HUES64 (cell line): ENCODE results near the gene KHK.

ENCODE experiments used
- H3K27ac ChIP-seq: 2 replicates; pipeline ENCODE4 v1.7.0; 2013; ENCODE audit warnings: low read depth, low read length, inconsistent platforms
- H3K27me3 ChIP-seq: 2 replicates; pipeline ENCODE4 v1.6.1; 2013; ENCODE audit warnings: mild to moderate bottlenecking, low read length; ENCODE audit not compliant: insufficient read depth
- H3K36me3 ChIP-seq: 2 replicates; pipeline ENCODE4 v1.6.1; 2013; ENCODE audit warnings: mild to moderate bottlenecking, low read length; ENCODE audit not compliant: insufficient read depth
- H3K4me1 ChIP-seq: 2 replicates; pipeline ENCODE4 v1.6.1; 2013; ENCODE audit warnings: mild to moderate bottlenecking, low read length, moderate library complexity; ENCODE audit not compliant: insufficient read depth
- H3K4me3 ChIP-seq: 2 replicates; pipeline ENCODE4 v1.5.1; 2013; ENCODE audit warnings: mild to moderate bottlenecking, low read length, moderate library complexity
- H3K9ac ChIP-seq: 2 replicates; pipeline ENCODE4 v1.6.1; 2013; ENCODE audit warnings: mild to moderate bottlenecking, low read depth, low read length
- H3K9me3 ChIP-seq: 2 replicates; pipeline ENCODE4 v1.6.1; 2013; ENCODE audit warnings: low read depth, low read length; ENCODE audit not compliant: insufficient read depth
- WGBS: fragments of 150-250, 120-280 bp; methylation state at CpG from one replicate; pipeline ENCODE4 v1.1.7; 2013; ENCODE audit warnings: missing lambda C conversion rate; 5-methylcytosine and 5-hydroxymethylcytosine counted together

KHK gene

DNA sequence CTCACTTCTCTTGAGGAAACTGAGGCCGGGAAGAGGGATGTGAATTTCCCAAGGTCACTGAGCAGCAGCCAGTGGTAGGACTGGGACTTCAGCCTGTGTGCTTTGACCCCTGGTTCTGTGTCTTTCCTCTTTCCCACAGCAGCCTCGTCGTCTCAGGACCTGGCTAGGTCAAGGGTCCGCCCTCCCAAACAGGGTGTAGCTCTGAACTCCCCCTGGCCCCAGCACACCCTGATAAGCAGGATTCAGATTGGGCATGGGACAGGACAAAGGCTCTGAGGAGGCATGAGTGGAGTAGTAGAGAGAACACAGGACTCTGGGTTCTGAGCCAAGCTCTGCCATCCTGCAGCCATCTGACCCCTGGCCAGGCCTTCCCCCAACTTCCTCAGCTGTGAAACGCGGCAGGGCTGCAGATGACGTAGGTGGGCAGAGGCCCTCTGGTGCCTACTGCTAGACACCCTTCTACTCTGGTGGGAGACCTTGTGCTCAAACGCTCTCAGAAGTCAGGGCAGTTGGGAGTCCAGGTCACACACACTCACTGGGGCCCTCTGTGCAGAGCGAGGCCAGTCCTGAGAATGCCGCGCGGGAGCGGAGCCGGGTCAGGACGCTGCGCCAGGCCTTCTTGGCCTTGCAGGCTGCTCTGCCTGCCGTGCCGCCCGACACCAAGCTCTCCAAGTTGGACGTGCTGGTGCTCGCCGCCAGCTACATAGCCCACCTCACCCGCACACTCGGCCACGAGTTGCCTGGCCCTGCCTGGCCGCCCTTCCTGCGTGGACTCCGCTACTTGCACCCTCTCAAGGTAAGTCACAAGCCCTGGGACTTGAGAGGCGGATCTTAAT lies 63.2 kb downstream of the KHK start:
- Histone ChIP-seq H3K9ac (no peak overlapping the region), H3K9me3 (no peaks in the 10 kb centered on the region), H3K36me3 (no peaks in the 10 kb centered on the region), H3K27ac (no peak overlapping the region), H3K4me1 (no peaks in the 10 kb centered on the region), H3K4me3 (no peak overlapping the region), H3K27me3 (no peaks in the 10 kb centered on the region)
- WGBS = 94% methylated on average over 29 of the region's 29 CpGs
